ENCODE data around the gene UBA7.

GRCh38 chr3:49844464-49845183 lies 30.9 kb upstream of the UBA7 start:
- no peak for TF ChIP-seq CTCF (conservative IDR thresholded peaks at IDR 0.05)
- TF ChIP-seq ZFX (IDR thresholded peaks at IDR 0.05) = no peak
